Sigmoid colon (tissue), 7 donors: Measurements from ENCODE around the gene MARS1. TPM values are rescaled to one million over a fixed set of nuclear protein-coding genes. Genes with fewer than 3 reads are reported as not detected.
A peak's percentile ranks its signal among the peaks of the same experiment; 100 is the strongest.

Source experiments
- DNase-seq: peaks from one replicate; pipeline ENCODE4 v3.0.0-alpha.2; 2019
- H3K27ac ChIP-seq, 4 donors: fragments of 200-600 bp; sonication (generic); one replicate each; pipeline ENCODE4 v1.5.1; 2016 to 2019; ENCODE audit warnings: mild to moderate bottlenecking in 1 of 4
- H3K27me3 ChIP-seq, 3 donors: fragments of 200-600 bp; sonication (generic); one replicate each; pipeline ENCODE4 v1.5.1; 2019; ENCODE audit warnings: mild to moderate bottlenecking in 1 of 3
- H3K36me3 ChIP-seq, 4 donors: fragments of 200-600 bp; sonication (generic); one replicate each; pipeline ENCODE4 v1.5.1; 2016 to 2019
- H3K4me1 ChIP-seq, 4 donors: fragments of 200-600 bp; sonication (generic); one replicate each; pipeline ENCODE4 v1.5.1; 2017 to 2019
- H3K4me3 ChIP-seq, 4 donors: fragments of 200-600 bp; sonication (generic); one replicate each; pipeline ENCODE4 v1.5.1; 2017 to 2019; ENCODE audit warnings: mild to moderate bottlenecking in 2 of 4, moderate library complexity in 1 of 4
- H3K9me3 ChIP-seq, 4 donors: fragments of 200-600 bp in 3 of 4; sonication (generic) in 3 of 4; one replicate each; pipeline versions ENCODE4 v1.5.1 to v1.6.1; 2013 to 2019
- CTCF ChIP-seq, 4 experiments: fragments of 450-650 bp in 3 of 4; fragments of 200-600 bp in 1 of 4; IDR thresholded peaks; one replicate each; pipeline ENCODE4 v1.5.1; 2016 to 2019; ENCODE audit warnings: antibody characterized with exemption in 4 of 4, mild to moderate bottlenecking in 3 of 4, moderate library complexity in 2 of 4
- EP300 ChIP-seq, 4 donors: sonication (generic); formaldehyde crosslinking; IDR thresholded peaks; one replicate each; pipeline ENCODE4 v1.6.1; 2017; ENCODE audit warnings: antibody characterized with exemption in 4 of 4
- POLR2A ChIP-seq, 2 donors: fragments of 450-650 bp; IDR thresholded peaks; one replicate each; pipeline ENCODE4 v1.6.1; 2016; ENCODE audit warnings: antibody characterized with exemption in 2 of 2, mild to moderate bottlenecking in 2 of 2, moderate library complexity in 2 of 2
- POLR2AphosphoS5 ChIP-seq, 4 donors: sonication (generic); formaldehyde crosslinking; IDR thresholded peaks; one replicate each; pipeline ENCODE4 v1.6.1; 2017; ENCODE audit warnings: antibody characterized with exemption in 4 of 4
- WGBS, 2 donors: extraction: QIAGEN DNeasy Blood & Tissue Kit; methylation state at CpG; one replicate each; pipeline ENCODE4 v1.1.7; 2013; 5-methylcytosine and 5-hydroxymethylcytosine counted together
- intact Hi-C: fragments of 100-400 bp; cut with DNase I; formaldehyde crosslinking; loops from one replicate; pipeline ENCODE4 v1.15.1; 2023
- polyA plus RNA-seq, 3 donors: library from polyadenylated mRNA; stranded (reverse); fragments of 200-250 nt; gene quantifications; one replicate each; pipeline ENCODE4 v1.2.3, GENCODE V29; 2013
- total RNA-seq, 4 donors: library from RNA; depleted of rRNA; stranded (reverse); fragments of >200 nt; gene quantifications; one replicate each; pipeline ENCODE4 v1.1.0, GENCODE V29; 2016
- donor health status: healthy with polysubstance abuse.
- donor health status: Bipolar disorder and iron deficiency.
- donor health status: healthy.

Gene MARS1
- total and polyA plus RNA-seq, 7 donors: 22.9 to 86.2 (median 51.5) TPM

- 49 to 78% methylated on average over 15 of the region's 15 CpGs for WGBS, 2 donors
- intact Hi-C loops: no loop called here
- DNase-seq: no peak
- no peaks in the 10 kb centered on the region for H3K9me3 ChIP-seq
- H3K27me3 ChIP-seq: peaks cover 27 to 66% (median 44%) of the 10 kb centered on the region in 3 donors
- no peaks in the 10 kb centered on the region for H3K36me3 ChIP-seq
- TF ChIP-seq CTCF (IDR thresholded peaks at IDR 0.05) (no peak), POLR2AphosphoS5 (IDR thresholded peaks at IDR 0.05) (no peak), EP300 (IDR thresholded peaks at IDR 0.05) (no peak), POLR2A (IDR thresholded peaks at IDR 0.05) (no peak)
- peak overlapping the region in 2 of 4 donors; percentile 41 to 47 for H3K4me3 ChIP-seq
- H3K4me1 ChIP-seq: peaks cover 0 to 20% (median 17%) of the 10 kb centered on the region in 4 donors
- H3K27ac ChIP-seq: peak overlapping the region in 3 of 4 donors; percentile 40 to 59 (median 43)
Measured at GRCh38 chr12:57476993-57477709, 10.7 kb upstream of the MARS1 start.

GRCh38 chr12:57477710-57478681, 9.9 kb upstream of the MARS1 start:
- Histone ChIP-seq H3K4me1 (peaks cover 0 to 20% (median 17%) of the 10 kb centered on the region in 4 donors), H3K4me3 (peak overlapping the region in 2 of 4 donors; percentile 41 to 47), H3K27me3 (peaks cover 27 to 58% (median 44%) of the 10 kb centered on the region in 3 donors), H3K27ac (peak overlapping the region; percentile 28 to 59 (median 42)), H3K36me3 (no peaks in the 10 kb centered on the region), H3K9me3 (no peaks in the 10 kb centered on the region)
- WGBS, 2 donors: 48 to 54% methylated on average over 12 of the region's 12 CpGs
- TF ChIP-seq POLR2A (IDR thresholded peaks at IDR 0.05): no peak
- no peak for TF ChIP-seq POLR2AphosphoS5 (IDR thresholded peaks at IDR 0.05)
- no peak for TF ChIP-seq EP300 (IDR thresholded peaks at IDR 0.05)
- no peak for TF ChIP-seq CTCF (IDR thresholded peaks at IDR 0.05)
- DNase-seq: no peak
- intact Hi-C loops: no loop called here

- Histone ChIP-seq H3K9me3 (no peaks in the 10 kb centered on the region), H3K36me3 (no peaks in the 10 kb centered on the region), H3K4me3 (no peak overlapping the region), H3K27me3 (peaks cover 27 to 49% (median 41%) of the 10 kb centered on the region in 3 donors), H3K27ac (peak overlapping the region in 1 of 4 donors; percentile 43), H3K4me1 (peaks cover 0 to 20% (median 17%) of the 10 kb centered on the region in 4 donors)
- intact Hi-C loops: no loop called here
- WGBS, 2 donors: 82 to 84% methylated on average over 10 of the region's 10 CpGs
- DNase-seq: no peak
- TF ChIP-seq CTCF (IDR thresholded peaks at IDR 0.05) (no peak), EP300 (IDR thresholded peaks at IDR 0.05) (no peak), POLR2A (IDR thresholded peaks at IDR 0.05) (no peak), POLR2AphosphoS5 (IDR thresholded peaks at IDR 0.05) (no peak)
Measured at GRCh38 chr12:57479043-57479375, 8.9 kb upstream of the MARS1 start.

GRCh38 chr12:57479376-57480115, 8.3 kb upstream of the MARS1 start, which contains the start of gene ARHGAP9:
Gene ARHGAP9, minus strand, starts transcription at chr12:57479866. Its CDS starts 460 bp downstream, at chr12:57479406.
- intact Hi-C loops: no loop called here
- peak within 1 kb of the TSS in 2 of 4 donors; percentile 43 to 59 for H3K27ac ChIP-seq

More at GRCh38 chr12:57479376-57480115, 8.3 kb upstream of the MARS1 start, which contains the start of gene ARHGAP9:
- peaks cover 27 to 43% (median 36%) of the 10 kb centered on the region in 3 donors for H3K27me3 ChIP-seq
- DNase-seq: no peak
- no peaks in the 10 kb centered on the region for H3K36me3 ChIP-seq
- WGBS, 2 donors: 45 to 65% methylated on average over 6 of the region's 6 CpGs
- TF ChIP-seq CTCF (IDR thresholded peaks at IDR 0.05) (no peak), POLR2AphosphoS5 (IDR thresholded peaks at IDR 0.05) (no peak), POLR2A (IDR thresholded peaks at IDR 0.05) (no peak), EP300 (IDR thresholded peaks at IDR 0.05) (no peak)
- H3K9me3 ChIP-seq: no peaks in the 10 kb centered on the region
- peaks cover 0 to 20% (median 17%) of the 10 kb centered on the region in 4 donors for H3K4me1 ChIP-seq
- no peak within 1 kb of the TSS for H3K4me3 ChIP-seq
